Measurements from ENCODE around the gene INTS3.
A peak's percentile ranks its signal among the peaks of the same experiment; 100 is the strongest.

GRCh38 chr1:153775458-153776327, 47.8 kb downstream of the INTS3 start:
- TF ChIP-seq CTCF (IDR thresholded peaks at IDR 0.05) (peak in 3 of 6 experiments; percentile 10 to 38 (median 14)), POLR2A (IDR thresholded peaks at IDR 0.05) (peak in 2 of 4 donors; percentile 25 to 79), EP300 (IDR thresholded peaks at IDR 0.05) (no peak)

Data from upper lobe of left lung (tissue), 4 donors.